ENCODE results near the gene TRPC3.
"Not testable (repeated sequence)": the region's sequence is repeated elsewhere in the genome, so short reads cannot be mapped to it uniquely, and the experiment has no call there.

TRPC3 gene

DNA sequence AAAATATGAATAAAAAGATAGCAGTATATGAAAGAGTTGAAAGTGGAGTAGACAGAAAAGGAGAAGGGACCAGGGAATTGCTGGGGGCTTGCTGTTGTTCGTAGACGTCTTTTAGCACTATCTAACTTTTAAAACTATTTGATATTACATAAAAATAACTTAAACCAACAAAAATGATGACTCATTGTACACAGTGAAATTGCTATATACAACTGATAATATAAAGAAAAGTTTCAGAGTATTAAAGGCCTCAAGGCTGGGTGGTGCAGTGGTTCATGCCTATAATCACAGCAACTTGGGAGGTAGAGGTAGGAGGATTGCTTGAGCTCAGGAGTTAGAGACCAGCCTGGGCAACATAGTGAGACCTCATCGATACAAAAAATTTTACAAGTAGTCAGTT is 5.2 kb downstream of the TRPC3 start:
- DNase-seq (ENCODE audit: low spot score), result no peak

DNA sequence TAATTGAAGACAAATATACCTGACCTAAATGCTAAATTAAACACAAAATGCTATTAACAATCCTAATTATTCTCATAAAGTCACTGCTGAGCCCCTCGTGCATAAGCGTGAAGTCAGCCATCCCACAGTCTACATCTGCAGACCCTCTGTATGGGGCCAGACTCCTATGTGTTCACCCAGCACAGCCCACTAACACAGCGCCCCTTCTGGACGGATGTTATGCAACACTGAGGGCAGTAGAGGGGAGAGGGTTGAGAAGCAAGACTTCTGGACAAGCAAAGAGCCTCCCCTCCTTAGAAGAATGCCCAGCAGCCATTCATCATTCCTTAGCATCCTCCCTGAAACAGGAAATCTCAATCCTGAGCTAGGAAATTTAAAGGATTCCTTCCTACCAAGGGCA is 7.9 kb downstream of the TRPC3 start:
- DNase-seq (ENCODE audit: low spot score), result no peak

DNA sequence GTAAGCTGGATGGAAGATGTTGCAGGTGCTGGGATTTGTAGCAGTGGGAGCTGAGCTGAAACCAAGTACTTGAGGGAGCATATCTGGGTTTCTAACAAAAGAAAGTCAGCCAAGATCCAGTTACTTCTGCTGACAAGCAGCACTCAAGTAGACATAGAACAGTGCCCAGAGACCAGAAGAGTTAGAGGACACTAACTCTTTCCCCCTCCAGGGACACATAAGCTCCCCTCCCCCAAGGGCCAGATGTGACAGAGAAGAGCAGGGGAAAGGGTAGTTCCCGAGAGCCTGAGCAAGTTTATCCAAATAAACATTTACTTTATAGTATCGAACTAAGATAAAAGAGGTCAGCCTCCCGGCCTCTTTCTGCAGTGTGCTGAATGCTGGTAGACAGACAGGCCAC is 12.2 kb downstream of the TRPC3 start:
- DNase-seq (ENCODE audit: low spot score), result no peak

DNA sequence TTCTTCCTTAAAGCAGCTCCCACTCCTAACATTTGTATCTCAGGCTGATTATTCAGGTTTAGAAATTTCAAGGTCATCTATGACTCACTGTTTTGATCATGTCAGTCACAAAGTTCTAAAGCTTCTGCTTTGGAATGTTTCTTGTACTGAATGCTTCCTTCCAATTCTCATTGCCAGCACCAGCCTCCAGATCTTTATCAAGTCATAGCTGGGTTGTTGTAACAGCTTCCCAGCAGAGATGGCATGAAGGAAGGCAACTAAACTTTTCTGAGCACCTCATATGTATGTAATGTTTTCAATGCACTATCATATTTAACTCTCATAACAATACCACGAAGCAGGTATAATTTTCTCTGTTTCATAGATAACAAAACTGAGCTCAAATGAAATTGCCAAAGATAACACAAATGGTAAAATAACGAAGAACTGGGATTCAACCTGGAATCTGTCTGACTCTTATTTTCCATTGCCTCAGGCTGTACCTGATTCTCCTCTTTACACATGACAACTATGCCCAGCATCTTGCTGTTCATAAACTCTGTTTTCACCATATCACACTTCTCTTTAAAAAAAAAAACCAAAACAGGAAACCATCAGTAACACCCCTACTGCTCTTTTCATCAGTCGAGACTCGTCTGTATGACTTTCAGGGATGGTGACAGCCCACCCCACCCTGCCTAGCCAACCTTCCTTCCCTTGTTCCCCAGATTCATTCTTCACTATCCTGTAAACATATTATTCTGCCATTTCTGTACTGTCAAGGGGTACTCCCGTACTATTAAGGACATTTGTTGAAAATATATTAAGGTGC is 13.4 kb downstream of the TRPC3 start:
- no peak for DNase-seq (ENCODE audit: low spot score)

DNA sequence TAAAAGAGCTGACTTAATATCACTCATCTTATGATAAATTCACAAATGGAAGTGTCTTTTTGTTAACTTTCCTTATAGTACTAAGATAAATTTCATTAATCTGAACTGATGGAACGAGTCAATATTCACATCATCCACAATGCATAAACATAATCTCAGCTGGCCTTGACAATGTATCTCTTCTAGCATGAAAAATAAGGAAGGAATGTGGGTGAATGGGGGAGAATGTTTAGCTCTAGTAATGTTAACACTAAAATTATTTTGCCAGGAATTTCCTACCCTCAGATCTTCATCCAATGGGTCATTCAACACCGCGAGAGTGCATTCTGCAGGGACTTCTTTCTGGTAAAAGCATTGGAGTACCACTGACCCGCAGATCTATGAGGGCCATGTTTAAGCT is 15.8 kb downstream of the TRPC3 start:
- no peak for DNase-seq (ENCODE audit: low spot score)

DNA sequence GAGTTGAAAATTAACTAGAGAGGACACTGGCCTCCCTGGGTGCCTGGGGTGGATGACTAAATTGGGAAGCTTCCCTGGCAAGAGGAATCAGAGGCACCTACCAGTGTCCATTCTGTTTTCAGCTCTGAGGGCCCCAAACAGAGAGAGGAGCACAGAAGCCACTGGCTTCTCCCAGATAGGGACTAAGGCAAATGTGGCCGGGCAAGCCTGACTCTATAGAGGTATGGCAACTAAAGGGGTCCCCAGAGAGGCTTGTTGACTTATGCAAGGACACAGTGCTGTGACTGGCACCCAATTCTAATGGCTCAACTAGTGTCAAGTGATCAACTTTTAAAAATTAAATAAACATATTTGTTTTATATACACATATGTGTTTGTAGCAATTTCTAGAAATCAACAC is 17.2 kb downstream of the TRPC3 start:
- no peak for DNase-seq (ENCODE audit: low spot score)

DNA sequence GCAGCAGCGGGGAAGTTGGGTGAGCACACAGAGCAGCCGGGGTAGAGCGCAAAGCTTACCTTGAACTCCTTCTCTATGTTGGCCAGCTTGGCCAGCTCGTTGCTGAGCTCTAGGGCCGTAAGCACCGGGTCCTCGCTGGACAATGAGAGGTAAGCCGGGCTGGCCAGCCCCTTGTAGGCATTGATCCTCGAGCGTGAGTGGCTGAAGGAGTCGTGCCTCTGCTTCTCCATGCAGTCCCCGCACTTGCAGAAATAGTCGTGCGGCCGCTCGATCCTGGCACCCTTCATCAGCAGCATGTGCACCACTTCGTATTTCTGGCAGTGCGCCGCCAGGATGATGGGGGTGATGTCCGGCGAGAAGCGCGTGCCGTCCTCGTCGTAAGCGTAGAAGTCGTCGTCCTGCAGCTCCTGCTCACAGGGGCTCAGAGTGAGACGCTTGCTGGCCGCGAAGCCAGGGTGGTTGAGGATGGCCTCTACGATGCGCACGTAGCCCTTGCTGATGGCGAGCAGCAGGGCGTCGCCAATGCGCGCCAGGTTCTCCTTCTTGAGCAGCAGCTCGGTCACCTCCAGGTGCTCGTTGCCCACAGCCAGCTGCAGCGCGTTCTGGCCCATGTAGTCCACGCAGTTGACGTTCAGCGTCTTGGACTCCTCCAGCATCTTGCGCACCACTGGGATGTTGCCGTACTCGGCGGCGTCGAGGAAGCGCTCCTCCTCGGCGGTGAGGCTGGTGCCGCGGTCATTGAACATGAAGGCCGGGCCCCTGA is 19.5 kb downstream of the TRPC3 start:
- no peak for DNase-seq (ENCODE audit: low spot score)

DNA sequence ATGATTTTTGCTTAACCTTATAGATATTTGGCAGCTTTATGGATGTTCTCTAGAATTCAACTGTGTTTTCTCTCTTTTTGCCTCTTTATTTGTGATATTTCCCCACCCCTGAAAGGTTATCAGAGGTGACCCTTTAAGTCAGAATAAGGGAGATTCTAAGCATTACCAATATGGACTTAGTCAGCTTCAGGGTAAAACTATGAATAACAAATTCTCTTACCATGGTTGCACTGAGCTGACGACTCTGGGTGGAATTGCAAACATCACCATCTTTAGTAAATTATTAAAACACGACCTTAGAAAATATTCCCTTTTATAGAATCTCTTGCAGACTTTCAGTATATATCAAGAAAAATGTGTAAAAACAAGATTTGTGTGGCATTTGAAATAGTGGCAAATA is 21.6 kb downstream of the TRPC3 start:
- DNase-seq (ENCODE audit: low spot score), result no peak

DNA sequence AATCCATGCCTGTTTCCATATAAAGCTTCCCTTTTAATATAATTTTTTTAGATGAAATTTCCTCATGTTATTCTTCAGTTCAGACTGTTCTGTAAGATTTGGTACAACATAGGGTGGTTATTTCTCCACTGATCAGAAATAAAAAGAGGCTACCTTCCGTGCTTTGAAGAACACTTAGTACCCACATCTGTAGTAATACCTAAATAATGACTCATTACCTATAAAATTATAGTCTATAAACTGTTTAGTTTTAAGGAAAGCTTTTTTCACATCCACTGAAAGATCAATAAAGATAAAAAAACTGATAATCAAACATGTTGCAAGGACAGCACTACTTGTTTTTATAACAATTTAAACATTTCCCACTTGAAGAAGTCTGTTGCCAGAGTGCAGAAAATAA is 23.9 kb downstream of the TRPC3 start:
- no peak for DNase-seq (ENCODE audit: low spot score)

DNA sequence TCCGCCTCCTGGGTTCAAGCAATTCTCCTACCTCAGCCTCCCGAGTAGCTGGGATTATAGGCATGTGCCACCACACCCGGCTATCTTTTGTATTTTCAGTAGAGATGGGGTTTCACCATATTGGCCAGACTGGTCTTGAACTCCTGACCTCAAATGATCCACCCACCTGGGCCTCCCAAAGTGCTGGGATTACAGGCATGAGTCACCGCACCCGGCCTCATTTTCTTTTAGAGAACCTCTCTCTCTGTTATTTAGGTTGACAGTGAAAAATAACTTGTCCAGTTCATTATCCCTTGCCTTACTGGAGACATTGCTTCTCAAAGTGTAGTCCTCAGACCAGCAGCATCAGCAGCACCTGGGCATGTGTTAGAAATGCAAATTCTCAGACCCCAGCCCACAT is 25.4 kb downstream of the TRPC3 start:
- DNase-seq (ENCODE audit: low spot score), result not testable (repeated sequence)

DNA sequence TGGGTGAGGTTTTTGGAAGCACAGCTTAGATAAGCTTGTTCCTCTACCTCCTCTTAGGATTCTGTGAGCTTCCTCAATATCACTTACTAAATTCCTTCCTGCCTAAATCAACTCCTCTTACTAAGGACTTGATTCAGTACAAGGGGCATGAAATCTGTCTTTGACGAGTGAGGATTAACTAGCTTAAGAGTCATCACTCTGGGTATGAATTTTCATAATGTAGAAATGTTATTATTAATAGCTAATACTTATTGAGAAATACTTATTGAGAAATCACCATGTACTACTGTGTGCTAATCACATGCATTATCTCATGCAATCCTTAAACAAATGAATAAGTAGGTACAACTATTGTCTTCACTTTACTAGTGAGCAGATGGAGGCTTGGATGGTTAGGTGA is 28.6 kb downstream of the TRPC3 start:
- DNase-seq (ENCODE audit: low spot score), result no peak

DNA sequence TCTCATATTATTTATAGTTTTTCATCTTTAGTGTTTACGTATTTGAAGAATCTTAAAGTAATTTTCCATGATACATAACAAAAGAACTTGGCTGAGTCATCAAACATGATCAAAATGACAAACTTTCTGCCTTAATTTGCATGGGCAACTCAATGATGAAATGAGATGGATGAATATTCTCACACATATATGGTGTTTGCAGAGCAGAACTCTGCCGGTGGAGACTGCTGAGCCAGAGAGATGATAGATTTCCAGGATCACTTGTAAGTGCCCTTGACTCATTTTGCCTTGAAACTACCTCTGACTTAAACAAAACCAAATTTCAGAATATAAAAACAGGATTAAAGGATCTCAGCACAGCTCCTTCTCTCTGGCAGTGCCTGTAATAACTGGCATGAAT is 38.2 kb downstream of the TRPC3 start:
- DNase-seq (ENCODE audit: low spot score), result no peak

DNA sequence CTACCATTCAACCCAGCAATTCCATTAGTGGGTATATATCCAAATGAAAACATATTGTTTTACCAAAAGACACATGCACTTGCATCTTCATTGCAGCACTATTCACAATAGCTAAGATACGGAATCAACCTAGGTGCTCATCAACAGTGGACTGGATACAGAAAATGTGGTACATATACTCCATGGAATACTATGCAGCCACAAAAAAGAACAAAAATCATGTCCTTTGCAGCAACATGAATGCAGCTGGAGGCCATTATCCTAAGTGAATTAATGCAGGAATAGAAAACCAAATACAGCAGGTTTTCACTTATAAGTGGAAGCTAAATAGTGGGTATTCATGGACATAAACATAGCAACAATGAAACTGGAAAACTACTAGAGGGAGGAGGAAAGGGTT is 43.5 kb downstream of the TRPC3 start:
- DNase-seq (ENCODE audit: low spot score), result no peak

DNA sequence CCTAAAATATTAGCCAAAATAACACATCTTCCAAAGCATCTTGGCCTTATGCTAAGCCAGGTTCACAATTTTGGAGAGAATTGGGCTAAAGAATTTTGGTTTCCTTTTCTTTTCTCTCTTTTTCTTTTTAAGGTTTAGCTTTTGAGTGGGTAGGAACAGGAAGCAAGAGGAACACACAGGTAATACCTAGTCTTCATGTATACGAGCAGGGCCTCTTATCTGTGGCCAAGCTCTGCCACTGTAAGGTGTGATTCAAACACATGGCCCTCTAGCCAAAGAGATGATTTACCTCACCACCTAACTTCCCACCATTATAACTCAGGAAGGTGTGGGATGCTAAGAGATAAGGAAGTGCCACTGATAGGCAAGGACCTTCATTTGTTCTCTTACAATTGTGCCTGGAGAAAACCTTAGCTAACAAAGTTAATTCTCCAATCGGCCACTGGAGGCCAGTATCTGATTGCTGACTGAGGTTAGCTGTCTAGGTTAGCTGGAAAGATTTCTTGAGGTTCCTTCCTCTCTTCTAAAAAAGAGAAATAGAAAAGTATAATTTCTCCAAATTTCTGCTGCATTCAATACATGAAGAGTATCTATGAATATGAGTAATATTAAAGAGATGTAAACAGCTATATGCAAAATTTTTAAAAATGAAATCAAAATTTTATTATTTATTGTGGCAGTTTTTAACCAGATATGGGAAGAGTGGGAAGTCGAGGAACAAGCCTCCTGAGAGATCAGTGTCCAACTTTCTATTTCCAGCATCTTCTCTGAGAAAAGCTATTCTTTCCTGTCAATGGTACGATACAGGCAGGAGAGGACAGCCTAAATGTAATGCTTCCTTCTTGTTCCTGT is 51.5 kb downstream of the TRPC3 start:
- peak; percentile 75 for DNase-seq (ENCODE audit: low spot score)

DNA sequence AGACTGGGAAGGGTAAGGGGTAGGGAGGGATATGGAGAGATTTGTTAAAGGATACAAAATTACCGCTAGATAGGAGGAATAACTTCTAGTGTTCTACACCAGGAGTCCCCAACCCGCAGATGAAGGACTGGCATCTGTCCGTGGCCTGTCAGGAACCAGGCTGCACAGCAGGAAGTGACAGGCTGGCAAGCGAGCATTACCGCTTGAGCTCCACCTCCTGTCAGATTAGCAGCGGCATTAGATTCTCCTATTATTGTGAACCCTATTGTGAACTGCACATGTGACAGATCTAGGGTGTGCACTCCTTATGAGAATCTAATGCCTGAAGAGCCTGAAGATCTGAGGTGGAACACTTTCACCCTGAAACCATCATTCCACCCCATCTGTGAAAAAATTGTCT is 53.7 kb downstream of the TRPC3 start:
- DNase-seq (ENCODE audit: low spot score), result no peak

DNA sequence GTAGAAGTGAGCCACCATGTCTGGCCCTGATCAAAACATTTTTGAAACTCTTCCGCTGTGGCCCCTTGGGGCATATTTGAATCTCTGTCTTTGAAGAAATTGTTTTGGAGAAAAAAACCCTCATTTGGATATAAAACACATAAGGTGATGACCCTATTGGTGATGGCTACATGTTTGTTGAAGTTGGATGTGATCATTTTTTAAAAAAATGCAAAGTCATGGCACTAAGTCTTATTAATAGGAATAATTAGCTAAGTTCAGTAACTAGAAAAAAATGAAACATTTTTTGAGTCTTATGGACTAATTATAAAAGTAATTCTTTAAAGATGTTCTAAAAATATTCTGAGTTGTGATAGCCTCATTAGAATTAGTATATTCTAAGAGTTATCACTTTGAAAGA is 63.7 kb downstream of the TRPC3 start:
- no peak for DNase-seq (ENCODE audit: low spot score)

DNA sequence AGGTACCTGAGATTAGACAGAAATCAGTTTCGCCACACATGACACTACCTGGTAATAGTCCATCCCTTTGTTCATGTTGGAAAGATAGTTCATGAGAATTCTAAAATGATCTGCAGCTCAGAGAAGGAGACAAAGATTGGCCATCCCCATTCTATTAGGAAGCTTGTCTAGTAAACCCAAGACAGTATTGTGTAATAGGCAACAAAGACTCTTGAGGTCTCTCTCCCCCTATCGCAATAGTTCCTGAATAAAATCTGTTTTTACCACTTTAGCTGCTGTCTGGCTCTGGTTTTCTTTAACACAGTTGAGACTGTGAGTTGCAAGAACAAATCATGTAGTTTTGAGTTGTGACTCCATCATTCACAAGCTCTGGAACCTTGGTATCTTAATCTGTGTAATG is 66.7 kb downstream of the TRPC3 start:
- DNase-seq (ENCODE audit: low spot score), result no peak

DNA sequence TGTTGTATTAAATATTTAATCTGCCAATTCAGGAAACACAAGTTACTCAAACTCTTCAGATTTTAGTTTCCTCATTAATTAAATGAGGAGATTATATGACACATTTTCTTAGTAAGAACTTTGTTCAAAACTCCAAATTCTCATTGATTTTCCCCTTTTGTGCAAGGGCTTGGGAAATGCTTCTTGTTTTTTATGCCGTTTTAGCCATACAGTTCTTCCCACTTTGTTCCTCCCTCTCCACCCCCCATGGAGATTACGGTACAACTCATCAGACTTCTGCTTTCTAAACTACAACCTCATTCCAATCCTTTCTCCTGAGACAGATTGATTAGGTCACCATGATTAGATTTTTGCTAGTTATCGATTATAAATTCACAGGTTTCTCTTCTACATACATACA is 70.7 kb downstream of the TRPC3 start:
- no peak for DNase-seq (ENCODE audit: low spot score)

DNA sequence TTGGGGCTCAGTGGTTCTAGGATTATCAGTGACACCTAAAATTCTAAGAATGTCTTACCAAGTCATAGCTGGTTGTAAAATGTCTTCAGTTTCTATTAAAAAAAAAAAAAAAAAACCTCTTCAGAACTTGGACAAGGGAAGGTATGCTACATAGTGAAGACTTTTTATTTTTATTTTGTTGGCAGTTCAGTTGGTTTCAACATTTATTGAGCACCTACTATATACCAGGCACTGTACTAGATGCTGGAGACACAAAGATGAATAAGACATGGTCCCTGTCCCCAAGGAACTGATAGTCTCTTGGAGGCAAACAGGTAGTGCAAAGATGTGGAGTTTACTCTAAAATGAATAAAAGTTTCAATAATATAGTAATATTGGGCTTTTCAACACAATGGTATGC is 72.7 kb downstream of the TRPC3 start:
- no peak for DNase-seq (ENCODE audit: low spot score)

DNA sequence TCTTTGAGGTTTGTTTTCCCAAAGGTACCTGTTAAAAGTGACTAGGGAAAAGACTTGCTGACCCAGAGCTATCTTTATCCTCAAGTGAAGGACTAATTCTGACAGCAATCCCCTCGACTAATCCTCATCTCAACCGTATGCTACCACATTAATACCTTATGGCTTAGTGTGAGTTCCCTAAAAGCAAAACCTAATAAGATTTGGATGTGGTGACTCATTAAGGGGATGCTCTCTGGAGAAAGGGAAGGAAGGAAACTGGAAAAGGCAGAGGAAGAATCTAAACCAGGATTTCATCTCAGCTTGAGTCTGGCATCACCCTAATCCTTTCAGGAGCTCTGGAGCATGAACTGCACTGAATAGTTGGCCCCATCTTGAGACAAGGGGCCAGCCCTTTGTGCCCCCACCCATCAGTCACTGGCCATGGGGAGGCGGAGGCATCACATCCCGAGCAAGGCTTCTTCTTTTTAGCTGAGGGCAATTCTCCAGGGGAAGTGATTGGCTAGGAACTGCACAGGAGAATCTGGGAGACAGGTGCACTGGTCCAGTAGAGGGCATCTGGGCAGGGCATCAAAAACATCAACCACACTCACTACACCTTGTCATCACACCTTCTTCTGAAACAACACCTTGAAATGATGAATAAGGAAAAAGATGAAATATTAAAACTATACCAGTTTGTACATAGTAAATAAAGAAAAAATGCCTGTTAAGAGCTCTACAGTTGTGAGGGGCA is 74.7 kb downstream of the TRPC3 start:
- no peak for DNase-seq (ENCODE audit: low spot score)

DNA sequence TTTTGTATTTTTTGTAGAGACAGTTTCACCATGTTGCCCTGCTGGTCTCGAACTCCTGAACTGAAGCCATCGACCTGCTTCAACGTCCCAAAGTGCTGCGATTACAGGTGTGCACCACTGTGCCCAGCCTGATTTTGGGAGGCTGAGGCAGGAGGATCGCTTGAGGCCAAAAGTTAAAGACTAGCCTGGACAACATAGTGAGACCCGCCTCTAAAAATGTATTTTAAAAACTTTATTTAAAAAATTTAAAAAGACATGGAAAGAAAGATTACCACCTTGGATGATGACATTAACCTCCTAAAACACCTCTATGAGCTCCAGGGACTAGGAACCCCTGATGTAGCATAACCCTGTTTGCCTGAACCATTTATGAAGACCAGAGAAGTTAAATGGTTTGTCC is 75.8 kb downstream of the TRPC3 start:
- DNase-seq (ENCODE audit: low spot score), result no peak

DNA sequence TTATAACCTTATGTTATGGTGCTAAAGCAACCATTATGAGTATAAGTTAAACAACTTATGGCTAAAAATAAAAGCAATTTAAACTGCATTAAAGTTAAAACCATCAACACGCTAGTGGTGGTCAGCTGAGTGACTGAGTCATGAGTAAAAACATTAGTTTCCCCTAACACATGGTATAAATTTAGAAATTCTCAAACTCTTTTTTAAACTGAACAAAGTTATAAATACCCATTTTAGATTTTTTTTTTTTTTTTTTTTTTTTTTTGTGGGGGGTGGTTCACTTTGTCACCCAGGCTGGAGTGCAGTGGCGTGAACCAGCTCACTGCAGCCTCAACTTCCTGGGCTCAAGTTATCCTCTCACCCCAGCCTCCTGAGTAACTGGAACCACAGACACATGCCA is 76.2 kb downstream of the TRPC3 start:
- DNase-seq (ENCODE audit: low spot score), result no peak
